SIG-M5 (cell line): Measurements from ENCODE around the gene KIF5A.
"Not testable (repeated sequence)": the region's sequence is repeated elsewhere in the genome, so short reads cannot be mapped to it uniquely, and the experiment has no call there.

Experiments used
- DNase-seq: peaks from one replicate; lab custom pipeline; 2025; lab: John Stamatoyannopoulos, UW

KIF5A gene

GRCh38 chr12:57607958-57608663 lies 58.3 kb downstream of the KIF5A start:
- DNase-seq, result no peak

GRCh38 chr12:57609101-57609780 lies 59.4 kb downstream of the KIF5A start:
- no peak for DNase-seq

- no peak for DNase-seq
These were observed 60.1 kb downstream of the KIF5A start for GRCh38 chr12:57609781-57610553.

- DNase-seq, result no peak
These were observed 60.8 kb downstream of the KIF5A start for GRCh38 chr12:57610554-57611107.

GRCh38 chr12:57611108-57611826 lies 61.4 kb downstream of the KIF5A start, which contains the start of gene ARHGEF25:
Gene ARHGEF25 (plus strand): TSS chr12:57611435. CDS start chr12:57611895, 460 bp downstream.
- DNase-seq, result no peak

- DNase-seq, result no peak
These were observed 62.2 kb downstream of the KIF5A start for GRCh38 chr12:57611827-57612710.

- DNase-seq, result no peak
These were observed 63.0 kb downstream of the KIF5A start for GRCh38 chr12:57612711-57613426.

- DNase-seq, result no peak
These were observed 63.7 kb downstream of the KIF5A start for GRCh38 chr12:57613427-57614109.

GRCh38 chr12:57614178-57614947 lies 64.5 kb downstream of the KIF5A start:
- no peak for DNase-seq

GRCh38 chr12:57614948-57615500 lies 65.2 kb downstream of the KIF5A start:
- DNase-seq, result no peak

- DNase-seq, result no peak
These were observed 65.8 kb downstream of the KIF5A start for GRCh38 chr12:57615637-57616036.

- DNase-seq, result no peak
These were observed 66.7 kb downstream of the KIF5A start for GRCh38 chr12:57616383-57617101.

- no peak for DNase-seq
These were observed 68.1 kb downstream of the KIF5A start for GRCh38 chr12:57617942-57618341.

- not testable (repeated sequence) for DNase-seq
These were observed 68.6 kb downstream of the KIF5A start for GRCh38 chr12:57618431-57618830.

- no peak for DNase-seq
These were observed 69.2 kb downstream of the KIF5A start for GRCh38 chr12:57618966-57619433.

GRCh38 chr12:57619434-57620244 lies 69.8 kb downstream of the KIF5A start:
- DNase-seq, result no peak
